HEK293 (cell line): ENCODE data around the gene NEU1.

Experiments
- ATF2 ChIP-seq: fragments of 450-650 bp; formaldehyde crosslinking; IDR thresholded peaks from 2 replicates; pipeline ENCODE4 v1.5.1; 2016; ENCODE audit warnings: missing biosample characterization, missing genetic modification characterization, low read depth
- CTCF ChIP-seq: fragments of 450-650 bp; formaldehyde crosslinking; IDR thresholded peaks from 2 replicates; pipeline ENCODE4 v1.5.1; 2016; ENCODE audit warnings: missing biosample characterization, missing genetic modification characterization
- YY1 ChIP-seq: fragments of 450-650 bp; formaldehyde crosslinking; IDR thresholded peaks from 2 replicates; pipeline ENCODE4 v1.5.1; 2018; ENCODE audit warnings: missing biosample characterization, missing genetic modification characterization
- ZNF548 ChIP-seq: fragments of 450-650 bp; formaldehyde crosslinking; IDR thresholded peaks from 2 replicates; pipeline ENCODE4 v1.5.1; 2016; ENCODE audit warnings: missing biosample characterization, missing genetic modification characterization
- ZNF560 ChIP-seq: fragments of 450-650 bp; formaldehyde crosslinking; IDR thresholded peaks from 2 replicates; pipeline ENCODE4 v1.5.1; 2017; ENCODE audit warnings: missing biosample characterization, missing genetic modification characterization, borderline replicate concordance
- ZNF747 ChIP-seq: fragments of 450-650 bp; formaldehyde crosslinking; IDR thresholded peaks from 2 replicates; pipeline ENCODE4 v1.5.1; 2016; ENCODE audit warnings: missing biosample characterization, missing genetic modification characterization

- no peak for TF ChIP-seq YY1 (tag by site-specific recombination)
- no peak for TF ChIP-seq CTCF (tag by site-specific recombination)
- no peak for TF ChIP-seq ZNF548 (tag by site-specific recombination)
- no peak for TF ChIP-seq ZNF747 (tag by site-specific recombination)
- TF ChIP-seq ZNF560 (tag by site-specific recombination) = no peak
- TF ChIP-seq ATF2 = no peak
These were observed 35.9 kb upstream of the NEU1 start for GRCh38 chr6:31898383-31899011.
